ENCODE measurements around the gene NSD2.

GRCh38 chr4:1945912-1946311 is 74.7 kb downstream of the NSD2 start:
- no peak for TF ChIP-seq POLR2A (IDR thresholded peaks at IDR 0.05; ENCODE audit: extremely low read depth, insufficient read length)
- no peak for TF ChIP-seq CTCF (IDR thresholded peaks at IDR 0.05; ENCODE audit: low read depth, low read length)
- TF ChIP-seq MYC (IDR thresholded peaks at IDR 0.05; ENCODE audit: low read depth, low read length): no peak
